Limb (tissue), 2 donors: ENCODE measurements around the gene CFAP45.

Experiments
- DNase-seq, 2 donors: peaks; one replicate each; pipeline ENCODE4 v3.0.0-alpha.2; 2016; ENCODE audit errors: extremely low spot score in 2 of 2

CFAP45 gene

DNA sequence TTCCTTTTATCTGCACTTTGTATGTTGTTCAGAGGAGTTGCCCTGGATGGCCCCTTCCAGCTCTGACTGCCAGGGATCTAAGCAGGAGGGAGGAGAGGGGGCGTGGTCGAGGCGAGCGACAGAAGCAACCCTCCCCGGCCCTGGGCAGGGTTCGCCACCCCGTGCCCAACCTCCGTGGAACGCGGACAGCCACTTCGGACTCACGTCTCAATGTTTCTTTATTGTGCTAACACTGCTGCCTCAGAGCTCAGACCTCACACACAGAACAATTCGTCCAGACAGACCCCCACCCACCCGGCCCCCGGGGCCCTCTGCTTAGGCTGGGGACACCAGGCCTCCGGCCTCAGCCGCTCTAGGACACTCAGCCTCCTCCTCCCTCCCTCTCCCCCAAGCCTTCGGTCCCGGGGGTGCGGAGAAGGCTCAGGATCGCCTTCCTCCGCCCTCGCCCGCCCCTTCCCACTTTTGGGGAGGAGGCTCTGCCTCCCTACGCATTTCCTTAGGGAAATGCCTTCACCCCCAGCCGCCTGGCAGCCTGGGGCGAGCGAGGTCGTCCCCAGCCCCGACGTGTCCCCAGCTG is 45.8 kb downstream of the CFAP45 start:
- DNase-seq: peak; percentile 57 to 66

DNA sequence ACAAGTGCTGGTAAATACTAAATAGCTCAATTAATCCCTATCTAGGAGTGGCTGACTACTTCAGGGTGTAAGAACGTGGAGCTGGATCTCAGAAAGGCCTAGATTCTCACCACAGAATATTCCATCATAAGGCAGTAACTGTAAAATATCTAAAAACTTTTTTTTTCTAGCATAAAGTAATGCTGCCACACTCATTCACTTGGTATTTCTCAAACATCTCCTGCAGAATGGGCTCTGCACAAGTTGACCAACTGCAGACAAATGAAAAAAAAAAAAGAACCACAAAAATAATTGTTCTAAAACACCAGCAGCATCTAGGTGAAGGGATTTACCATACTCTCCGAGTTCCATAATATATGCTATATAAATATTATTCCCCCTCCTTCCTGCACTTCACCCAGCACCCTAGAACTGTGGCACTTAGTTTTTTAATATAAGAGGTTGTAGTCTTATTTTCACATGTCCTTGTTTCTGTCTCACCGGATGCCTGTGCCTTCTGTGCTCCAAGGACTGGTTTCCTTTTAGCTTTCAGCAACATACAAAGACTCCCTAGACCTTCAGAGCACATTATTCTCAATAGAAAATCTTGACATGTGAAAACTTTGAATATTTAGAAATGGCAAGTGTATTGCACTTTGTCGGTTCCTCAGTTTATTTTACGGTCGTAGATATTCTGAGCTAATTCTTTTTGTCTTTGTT is 46.4 kb downstream of the CFAP45 start:
- DNase-seq: no peak

DNA sequence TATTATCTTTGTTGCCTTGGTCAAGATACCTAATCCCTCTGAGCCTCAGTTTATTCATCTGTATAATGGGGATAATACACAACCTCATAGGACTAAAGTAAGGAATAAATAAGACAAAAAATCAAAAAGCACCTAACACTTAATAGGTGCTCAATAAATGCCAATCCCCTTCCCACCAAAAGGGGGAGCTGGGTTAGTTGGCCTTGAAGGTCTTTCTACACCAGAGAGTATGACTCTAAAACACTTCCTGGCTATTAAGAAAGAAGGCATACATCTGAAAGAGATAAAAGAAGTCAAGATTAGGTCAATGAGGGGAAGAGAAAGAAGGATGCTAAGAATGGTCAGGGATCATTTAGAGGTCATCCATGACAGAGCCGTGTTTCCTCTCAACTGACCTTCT is 48.6 kb downstream of the CFAP45 start:
- no peak for DNase-seq

DNA sequence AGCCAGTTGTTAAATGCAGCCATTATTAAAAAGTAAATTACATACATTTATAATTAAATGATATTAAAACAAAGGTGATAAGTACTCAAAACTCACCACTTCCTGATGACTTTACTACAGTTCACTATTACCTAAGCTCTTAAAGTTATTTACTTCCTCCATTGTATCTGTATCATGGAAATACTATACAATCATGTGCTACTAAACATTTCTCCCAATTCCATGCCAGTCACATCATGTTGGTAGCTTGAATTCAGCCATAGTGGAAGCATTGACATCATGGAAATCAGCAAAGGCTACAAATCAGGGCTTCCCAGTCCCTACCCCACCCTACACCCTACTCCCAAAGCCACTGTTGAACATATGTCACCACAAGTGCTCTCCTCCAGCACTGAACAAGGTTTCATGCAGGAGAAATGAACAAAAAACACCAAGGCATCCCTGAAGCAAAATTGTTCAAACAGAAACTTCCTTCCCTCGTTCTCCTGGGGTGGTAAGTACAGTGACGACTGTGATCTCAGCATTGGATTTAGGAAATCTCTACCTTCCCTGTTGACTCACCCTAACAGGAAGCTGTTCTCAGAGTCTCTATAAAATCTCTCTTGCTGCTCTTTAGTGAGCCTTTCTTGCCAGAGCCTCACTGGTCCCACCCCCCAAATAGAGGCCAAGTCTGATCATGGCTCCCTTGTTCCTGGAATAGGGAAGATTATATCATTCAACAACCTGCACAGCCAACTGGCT is 50.2 kb downstream of the CFAP45 start:
- no peak for DNase-seq

DNA sequence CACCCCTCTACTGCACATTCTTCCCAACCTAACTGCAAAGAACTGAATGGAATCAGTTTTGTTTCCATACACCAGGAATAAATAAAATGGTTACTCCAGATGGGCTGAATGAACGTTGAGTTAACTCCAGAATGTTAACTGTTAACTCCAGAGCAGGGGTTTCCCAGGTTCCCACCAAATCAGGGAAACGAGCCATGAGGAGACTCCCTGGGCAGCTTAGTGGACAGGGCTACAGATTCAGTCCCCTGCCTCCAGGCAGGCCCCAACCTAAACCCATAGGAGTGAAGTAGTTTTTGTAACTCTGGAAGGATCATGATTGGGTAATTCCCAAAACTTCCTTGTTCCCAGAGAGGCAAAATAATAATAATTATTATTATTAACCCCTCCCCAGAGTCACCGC is 51.6 kb downstream of the CFAP45 start:
- no peak for DNase-seq

DNA sequence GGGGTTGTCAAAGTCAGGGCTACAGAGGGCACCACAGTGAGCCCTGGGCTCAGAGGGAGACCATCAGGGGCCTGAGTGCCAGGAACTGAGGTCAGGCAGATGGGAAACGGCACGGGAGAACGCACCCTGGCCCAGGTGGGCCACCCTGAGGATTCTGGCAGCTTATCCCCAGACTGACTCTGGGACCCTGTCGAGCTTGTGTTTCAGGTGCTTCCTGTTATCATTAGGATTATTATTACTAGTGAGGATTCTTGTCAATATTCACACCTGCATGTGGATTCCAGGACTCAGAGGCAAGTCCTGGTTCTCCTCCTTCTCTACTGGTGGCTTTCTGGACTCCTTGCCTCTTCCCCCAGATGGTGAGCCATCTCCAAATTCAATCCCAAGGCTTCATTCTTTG is 52.7 kb downstream of the CFAP45 start:
- DNase-seq: no peak

DNA sequence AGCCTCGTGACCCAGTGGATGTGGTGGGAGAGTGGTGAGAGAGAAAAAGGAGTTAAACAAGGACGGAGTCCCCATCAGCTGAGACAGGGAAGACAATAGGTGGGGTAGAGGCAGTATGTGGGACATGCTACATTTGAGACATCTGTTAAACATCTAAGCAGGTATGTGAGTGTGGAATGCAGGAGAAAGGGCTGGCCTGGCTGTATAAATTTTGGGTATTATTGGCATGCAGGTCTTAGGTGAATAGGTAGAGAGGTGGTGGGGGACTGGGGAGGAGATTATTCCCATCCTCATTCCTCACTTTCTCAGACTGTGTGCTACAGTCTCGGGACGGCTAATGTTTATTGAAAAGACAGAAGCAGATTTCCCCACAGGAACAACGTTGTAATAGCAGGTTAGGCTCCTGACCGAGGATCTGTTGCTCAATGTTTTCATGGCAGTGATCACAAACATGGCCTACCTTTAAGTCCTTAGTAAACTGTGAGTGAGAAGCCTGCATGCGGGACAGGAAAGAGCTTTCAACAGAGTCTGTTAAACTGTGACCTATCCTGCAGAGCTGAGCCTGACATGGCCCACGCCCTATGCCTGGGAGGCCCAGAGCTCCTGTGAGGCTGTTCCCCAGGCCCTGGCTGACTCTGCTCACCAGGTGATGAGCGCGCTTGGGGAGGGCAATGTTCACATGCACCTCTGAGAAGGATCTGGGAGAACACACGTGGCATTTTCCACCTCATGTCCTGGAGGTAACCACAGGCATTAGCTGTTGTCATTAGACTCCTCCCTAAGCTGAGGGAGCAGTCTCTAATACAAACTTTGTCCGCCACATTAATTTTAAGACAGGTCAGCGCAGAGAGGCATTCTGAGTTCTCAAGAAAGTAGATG is 54.0 kb downstream of the CFAP45 start:
- no peak for DNase-seq

DNA sequence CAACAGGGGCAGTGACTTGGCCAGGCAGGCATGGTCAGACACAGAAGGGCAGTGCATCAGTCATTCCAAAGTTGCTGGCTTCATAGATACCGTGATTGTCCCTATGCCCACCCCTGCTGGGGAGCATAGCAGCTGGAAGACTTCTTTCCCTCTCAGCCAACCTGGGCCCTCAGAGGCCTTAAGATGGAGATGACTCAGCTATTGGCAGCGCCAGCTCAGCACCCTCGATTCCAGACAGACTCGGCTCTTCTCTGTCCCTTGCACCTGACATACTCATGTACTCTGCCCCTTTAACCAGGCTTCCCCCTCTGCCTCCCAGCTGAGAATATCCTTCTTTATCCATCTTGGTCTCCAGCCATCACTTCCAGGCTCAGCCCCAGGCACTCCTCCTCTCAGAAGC is 56.5 kb downstream of the CFAP45 start:
- no peak for DNase-seq

DNA sequence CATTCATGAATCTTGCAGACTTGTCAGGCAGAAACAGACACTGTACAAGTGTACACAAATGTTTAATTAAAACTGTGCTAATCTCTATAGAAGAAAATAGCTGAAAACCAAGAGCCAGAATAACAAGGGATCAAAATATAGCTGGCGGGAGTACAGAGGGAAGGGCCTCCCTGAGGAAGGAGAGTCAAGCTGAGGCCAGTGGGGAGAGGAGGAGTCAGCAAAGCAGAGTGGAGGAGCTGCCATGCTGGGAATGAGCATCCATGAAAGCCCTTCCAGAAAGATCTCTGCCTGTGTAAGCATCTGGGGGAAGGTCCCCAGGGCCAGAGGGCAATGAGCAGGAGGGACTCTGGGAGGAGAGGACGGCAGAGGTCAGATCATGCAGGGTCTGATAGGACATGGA is 58.2 kb downstream of the CFAP45 start:
- DNase-seq: no peak

DNA sequence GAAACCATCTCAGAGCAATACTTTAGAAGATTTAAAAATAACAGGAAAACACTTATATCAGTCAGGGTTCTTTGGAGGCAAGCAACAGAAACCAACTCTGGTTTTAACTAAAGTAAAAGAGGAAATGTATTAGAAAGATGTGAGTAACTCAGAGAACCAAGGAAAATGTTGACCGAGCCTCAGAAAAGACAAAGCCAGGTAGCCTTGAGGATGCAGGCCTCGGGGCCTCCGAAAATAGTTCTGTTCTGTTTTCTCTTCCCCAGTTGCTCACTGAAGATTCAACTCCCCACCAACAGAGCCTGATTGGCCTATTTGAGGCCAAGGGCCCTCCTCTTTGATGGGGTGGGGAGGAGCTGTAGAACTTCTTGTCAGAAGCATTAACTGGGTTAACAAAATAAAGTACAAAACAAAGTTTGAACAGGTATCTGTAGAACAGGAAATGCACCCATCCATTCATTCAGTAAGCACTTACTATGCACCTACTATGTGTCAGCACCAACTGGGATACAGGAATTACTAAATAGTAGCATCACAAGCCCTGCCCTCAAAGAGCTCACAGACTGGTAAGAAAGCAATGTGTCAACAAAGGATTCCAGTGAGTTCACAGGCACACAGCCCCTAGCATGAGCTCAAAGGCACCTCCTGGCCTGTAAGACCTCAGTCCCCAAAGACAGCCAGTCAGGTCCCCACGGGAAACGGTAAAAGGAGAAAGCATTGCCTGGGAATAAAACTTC is 60.7 kb downstream of the CFAP45 start:
- DNase-seq: no peak

DNA sequence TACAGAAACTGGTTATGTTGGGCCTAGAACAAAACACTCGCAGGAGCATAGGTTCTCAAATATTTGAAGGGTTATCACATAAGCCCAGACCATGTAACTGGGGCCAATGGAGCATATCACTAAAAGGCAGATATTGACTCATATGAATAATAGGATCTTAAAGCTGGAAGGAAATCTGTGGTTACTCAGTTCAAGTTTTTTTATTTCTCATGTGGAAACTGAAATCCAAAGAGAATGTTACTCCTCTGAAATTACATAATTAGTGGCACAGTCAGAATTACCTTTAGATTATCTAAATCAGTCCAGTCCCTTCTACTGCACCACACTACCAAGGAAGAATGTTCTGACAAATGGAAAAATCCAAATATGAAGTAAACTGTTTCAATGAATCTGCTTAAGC is 61.2 kb downstream of the CFAP45 start:
- no peak for DNase-seq

DNA sequence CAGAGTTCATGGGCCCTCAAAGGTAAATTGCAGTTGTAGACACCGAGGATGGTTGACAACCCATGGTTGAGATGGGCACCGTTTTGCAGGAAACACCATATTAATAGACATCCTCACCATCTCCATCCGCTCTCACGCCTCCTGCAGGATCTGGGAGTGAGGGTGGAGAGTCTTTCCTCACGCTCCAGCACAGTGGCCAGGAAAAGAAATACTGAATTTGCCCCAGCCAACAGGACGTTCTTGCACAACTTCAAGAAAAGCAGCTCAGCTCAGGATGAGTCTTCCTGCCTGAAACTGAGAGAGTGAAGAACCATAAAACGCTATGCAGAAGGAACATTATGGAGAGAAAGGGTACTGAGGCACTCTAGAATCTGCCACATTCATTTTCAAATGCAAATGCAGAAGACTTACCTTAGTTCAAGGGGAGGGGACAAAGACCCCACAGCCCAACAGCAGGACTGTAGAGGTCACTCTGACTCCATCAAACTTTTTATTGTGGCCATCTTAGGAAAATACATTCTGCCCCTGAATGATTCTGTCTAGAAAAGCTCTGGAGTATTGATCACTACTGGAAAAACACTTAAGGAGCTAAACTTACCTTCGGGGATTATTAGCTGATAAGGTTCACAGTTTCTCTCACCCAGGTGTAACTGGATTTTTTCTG is 64.0 kb downstream of the CFAP45 start:
- DNase-seq: no peak

DNA sequence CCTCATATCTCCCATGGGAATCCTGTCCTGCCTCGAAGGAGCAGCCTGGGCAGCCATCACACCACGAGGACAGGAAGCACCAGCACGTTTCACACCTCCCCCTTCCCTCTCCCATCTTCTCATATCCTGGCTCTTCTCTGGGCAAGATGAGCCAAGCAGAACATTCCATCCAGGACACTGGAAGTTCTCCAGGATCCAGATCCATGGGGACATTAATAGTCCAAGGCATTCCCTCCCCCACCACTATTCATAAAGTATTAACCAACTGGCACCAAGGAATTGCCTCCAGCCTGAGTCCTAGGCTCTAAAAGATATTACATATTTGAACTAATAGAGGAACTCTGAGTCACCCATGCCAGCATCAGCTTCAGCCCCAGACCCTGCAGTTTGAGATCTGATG is 64.6 kb downstream of the CFAP45 start:
- no peak for DNase-seq

DNA sequence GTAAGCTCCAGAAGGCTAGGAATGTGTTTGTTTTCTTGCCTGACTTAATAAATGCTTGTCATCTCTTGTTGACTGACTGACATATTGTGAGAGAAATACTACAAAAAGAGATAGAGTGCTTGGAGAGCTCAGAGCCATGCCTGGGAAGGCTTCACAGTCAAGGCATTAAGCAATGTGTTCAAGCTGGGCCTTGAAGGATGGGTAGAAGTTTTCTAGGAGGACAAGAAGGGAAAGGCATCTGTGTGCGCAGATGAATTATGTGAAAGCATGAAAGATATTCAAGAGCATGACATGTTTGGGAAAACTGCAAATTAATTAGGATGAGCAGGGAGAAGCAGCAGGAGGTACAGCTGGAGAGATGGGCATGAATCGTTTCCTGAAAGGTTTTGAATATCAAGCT is 67.7 kb downstream of the CFAP45 start:
- no peak for DNase-seq

DNA sequence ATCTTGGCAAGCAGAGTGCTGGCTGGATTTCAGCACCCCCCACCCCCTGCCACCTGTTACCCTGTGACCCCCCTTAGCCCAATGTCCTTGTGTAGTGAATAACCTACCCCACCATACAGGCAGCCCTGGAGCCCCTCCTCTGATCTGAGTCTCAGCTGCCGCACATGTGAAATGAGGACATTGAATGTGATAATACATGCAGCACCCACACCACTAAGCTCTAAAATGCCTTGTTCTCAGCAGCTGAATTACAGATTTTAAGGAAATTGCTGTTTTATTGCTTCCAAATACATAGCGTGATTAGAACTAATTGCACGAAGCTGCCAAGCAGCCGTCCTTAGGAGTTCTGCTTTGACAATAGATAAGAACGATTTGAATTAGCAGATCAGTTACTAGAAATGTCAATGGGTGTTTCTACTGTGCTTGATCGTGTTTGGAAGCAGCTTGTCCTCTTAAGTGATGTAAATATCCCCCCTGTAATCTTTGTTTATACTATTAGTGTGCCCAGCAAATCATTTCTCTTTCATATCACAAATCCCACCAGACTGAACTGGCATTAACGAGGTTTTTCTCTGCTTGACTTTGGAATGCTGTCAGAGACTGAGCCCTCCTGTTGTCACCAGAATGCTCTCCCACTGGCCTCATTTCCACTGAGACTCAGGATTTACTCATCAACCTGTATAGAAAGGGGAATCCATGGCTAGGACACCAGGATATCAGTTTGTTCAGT is 68.4 kb downstream of the CFAP45 start:
- DNase-seq: no peak

DNA sequence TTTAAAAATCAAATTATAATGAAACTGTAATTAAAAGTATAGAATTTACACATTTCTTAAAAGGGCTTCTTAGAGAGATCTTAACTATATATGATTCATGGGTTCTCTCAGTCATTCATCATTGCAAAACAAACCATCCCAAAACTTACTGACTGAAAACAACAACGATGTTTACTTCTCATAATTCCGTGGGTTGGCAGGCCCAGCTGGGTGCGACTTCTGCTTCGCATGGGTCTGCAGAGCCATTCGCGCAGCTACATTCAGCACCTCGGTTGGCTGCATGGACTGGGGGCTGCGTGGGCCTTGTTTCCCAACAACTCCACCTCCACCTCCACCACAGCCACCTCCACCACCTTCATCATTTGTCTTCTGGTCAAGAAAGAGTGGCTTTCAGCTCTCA is 69.2 kb downstream of the CFAP45 start:
- no peak for DNase-seq

DNA sequence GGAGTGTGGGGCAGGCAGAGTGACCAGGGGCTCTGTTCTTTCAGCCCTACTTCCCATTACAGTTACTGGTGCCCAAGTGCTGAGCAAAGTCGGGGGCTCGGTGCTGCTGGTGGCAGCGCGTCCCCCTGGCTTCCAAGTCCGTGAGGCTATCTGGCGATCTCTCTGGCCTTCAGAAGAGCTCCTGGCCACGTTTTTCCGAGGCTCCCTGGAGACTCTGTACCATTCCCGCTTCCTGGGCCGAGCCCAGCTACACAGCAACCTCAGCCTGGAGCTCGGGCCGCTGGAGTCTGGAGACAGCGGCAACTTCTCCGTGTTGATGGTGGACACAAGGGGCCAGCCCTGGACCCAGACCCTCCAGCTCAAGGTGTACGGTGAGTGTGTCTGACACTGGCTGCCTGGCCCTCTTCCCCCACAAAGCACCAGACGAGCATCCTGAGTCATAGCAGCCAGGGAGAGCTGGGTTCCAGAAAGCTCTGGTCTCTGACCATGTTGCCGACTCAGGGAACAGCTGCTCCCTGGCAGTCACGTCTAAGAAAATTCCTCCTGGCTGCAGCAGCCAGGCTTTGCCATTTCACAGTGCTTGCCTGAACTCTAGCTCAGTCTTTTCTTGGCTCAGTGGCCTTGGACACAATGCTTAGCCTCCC is 70.0 kb downstream of the CFAP45 start:
- peak in 1 of 2 donors; percentile 20 for DNase-seq

DNA sequence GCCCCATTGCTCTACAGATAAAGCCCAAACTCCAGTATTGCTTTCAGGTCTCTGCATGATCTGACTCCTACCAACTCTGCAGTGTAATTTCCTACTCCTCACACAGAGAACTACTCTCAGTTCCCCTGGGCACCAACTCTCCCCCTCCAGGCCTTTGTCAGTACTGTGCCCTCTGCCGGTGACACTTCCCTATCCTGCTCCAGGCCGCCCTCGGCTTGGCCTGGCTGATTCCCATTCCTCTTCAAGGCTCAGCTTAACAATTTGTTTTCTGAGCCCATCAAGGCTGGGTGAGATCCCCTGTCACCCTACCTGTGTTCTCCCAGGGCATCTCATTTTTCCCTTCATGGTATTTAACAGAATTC is 70.7 kb downstream of the CFAP45 start:
- no peak for DNase-seq

DNA sequence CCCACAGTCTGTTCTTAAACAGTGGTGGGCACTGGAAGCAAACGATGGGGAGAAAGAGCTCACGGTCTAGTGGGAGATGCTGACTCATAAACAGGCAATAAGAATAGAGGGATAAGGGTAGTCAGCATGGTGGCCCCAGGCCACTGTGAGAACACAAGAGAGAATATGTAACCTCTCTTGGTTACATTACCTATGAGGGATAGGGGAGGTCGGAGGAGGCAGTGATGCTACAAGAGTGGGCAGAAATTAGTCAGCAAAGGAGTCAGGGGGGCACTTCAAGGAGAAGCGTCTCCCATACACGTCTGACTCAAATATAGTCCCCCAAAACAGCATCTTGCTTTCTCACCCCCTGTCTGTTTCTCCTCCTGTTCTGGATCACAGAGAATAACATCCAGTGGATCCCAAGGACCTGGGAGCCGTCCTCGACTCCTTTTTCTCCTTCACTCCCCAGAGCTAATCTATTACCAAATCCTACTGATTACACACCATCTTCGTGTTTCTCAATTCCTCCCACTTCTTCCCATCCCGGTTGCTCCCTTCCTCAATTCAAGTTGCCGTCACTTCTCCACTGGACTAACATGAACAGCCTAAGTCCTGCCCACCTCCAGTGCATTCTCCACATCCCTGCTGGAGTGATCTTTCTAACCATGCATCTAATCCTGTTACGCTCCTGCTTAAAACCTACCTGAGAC is 71.2 kb downstream of the CFAP45 start:
- DNase-seq: no peak
